ENCODE measurements around the gene SH3D21.
A peak's percentile ranks its signal among the peaks of the same experiment; 100 is the strongest.

SH3D21 gene

DNA sequence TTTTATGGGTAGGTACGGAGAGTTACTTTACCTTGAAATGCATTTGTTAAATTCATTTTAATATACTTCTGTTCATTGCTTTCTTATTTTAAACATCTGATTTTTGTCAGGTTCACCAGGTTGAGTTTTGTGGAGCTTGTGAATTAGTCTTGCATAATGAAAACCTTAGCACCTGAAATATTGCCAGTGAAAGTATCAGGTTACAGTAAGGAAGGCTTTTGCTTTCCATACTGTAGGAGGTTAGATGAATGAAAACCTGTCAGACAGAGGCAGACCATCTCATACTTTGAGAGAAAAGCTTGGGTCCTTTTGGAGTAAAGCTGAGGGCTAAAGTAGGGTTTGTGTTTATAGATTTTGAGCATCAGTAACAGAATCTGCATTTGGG is 47.2 kb upstream of the SH3D21 start:
- Histone ChIP-seq H3K9me2 (replicated peaks; ENCODE audit: control insufficient read depth, low read length) (no peaks in the 10 kb centered on the region), H3K36me3 (ENCODE audit: control insufficient read depth, low read length) (peaks cover 50% of the 10 kb centered on the region), H4K20me1 (ENCODE audit: control insufficient read depth, insufficient read depth, low read depth, low read length) (no peaks in the 10 kb centered on the region), H3K9me3 (ENCODE audit: control insufficient read depth, insufficient read depth, low read length) (no peaks in the 10 kb centered on the region), H3K4me2 (ENCODE audit: low read length) (peak overlapping the region; percentile 81), H3K4me1 (ENCODE audit: control insufficient read depth, low read length) (peaks cover 95% of the 10 kb centered on the region), H3K4me3 (ENCODE audit: low read length) (peak overlapping the region; percentile 67), H3K27me3 (ENCODE audit: control insufficient read depth, low read length) (no peaks in the 10 kb centered on the region), H3F3A (ENCODE audit: control insufficient read depth, insufficient read depth) (peaks cover 40% of the 10 kb centered on the region), H3K27ac (ENCODE audit: low read depth, low read length) (peak overlapping the region; percentile 97), H3K79me2 (ENCODE audit: control insufficient read depth, low read length) (peaks cover 90% of the 10 kb centered on the region)
- TF ChIP-seq, protein P1, sequence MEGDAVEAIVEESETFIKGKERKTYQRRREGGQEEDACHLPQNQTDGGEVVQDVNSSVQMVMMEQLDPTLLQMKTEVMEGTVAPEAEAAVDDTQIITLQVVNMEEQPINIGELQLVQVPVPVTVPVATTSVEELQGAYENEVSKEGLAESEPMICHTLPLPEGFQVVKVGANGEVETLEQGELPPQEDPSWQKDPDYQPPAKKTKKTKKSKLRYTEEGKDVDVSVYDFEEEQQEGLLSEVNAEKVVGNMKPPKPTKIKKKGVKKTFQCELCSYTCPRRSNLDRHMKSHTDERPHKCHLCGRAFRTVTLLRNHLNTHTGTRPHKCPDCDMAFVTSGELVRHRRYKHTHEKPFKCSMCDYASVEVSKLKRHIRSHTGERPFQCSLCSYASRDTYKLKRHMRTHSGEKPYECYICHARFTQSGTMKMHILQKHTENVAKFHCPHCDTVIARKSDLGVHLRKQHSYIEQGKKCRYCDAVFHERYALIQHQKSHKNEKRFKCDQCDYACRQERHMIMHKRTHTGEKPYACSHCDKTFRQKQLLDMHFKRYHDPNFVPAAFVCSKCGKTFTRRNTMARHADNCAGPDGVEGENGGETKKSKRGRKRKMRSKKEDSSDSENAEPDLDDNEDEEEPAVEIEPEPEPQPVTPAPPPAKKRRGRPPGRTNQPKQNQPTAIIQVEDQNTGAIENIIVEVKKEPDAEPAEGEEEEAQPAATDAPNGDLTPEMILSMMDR (IDR thresholded peaks at IDR 0.05; ENCODE audit: low read depth, low read length, poor library complexity, severe bottlenecking), result no peak
- no peak for TF ChIP-seq EZH2phosphoT487 (IDR thresholded peaks at IDR 0.05; ENCODE audit: borderline replicate concordance, low read length)

DNA sequence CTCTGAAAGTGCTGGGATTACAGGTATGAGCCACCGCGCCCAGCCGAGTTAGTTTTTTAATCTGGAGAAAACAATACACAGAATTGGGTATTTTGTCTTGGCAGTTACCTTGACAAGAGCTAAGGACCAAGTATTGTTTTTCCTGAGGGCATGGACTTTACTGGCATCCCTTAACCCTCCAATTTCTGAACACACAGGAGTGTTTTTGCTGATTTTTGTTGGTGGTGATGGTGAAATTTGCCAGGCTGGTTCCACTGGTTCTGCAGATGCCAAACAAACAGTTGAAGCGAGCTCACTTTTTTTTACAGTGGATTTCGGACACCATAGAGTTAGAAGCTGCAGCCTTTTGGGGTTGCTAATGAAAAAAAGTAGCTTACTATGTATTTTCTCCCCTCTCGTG is 37.2 kb upstream of the SH3D21 start:
- no peak for TF ChIP-seq EZH2phosphoT487 (IDR thresholded peaks at IDR 0.05; ENCODE audit: borderline replicate concordance, low read length)
- TF ChIP-seq, protein P1 (IDR thresholded peaks at IDR 0.05; ENCODE audit: low read depth, low read length, poor library complexity, severe bottlenecking), result no peak
- Histone ChIP-seq H3K79me2 (ENCODE audit: control insufficient read depth, low read length) (peaks cover 92% of the 10 kb centered on the region), H3K36me3 (ENCODE audit: control insufficient read depth, low read length) (peaks cover 77% of the 10 kb centered on the region), H3K27ac (ENCODE audit: low read depth, low read length) (no peak overlapping the region), H3K27me3 (ENCODE audit: control insufficient read depth, low read length) (no peaks in the 10 kb centered on the region), H3K9me2 (replicated peaks; ENCODE audit: control insufficient read depth, low read length) (no peaks in the 10 kb centered on the region), H3F3A (ENCODE audit: control insufficient read depth, insufficient read depth) (peaks cover 2% of the 10 kb centered on the region; the same call in 1 of the 2 replicates), H3K4me1 (ENCODE audit: control insufficient read depth, low read length) (peaks cover 24% of the 10 kb centered on the region), H3K4me3 (ENCODE audit: low read length) (no peak overlapping the region), H4K20me1 (ENCODE audit: control insufficient read depth, insufficient read depth, low read depth, low read length) (no peaks in the 10 kb centered on the region), H3K9me3 (ENCODE audit: control insufficient read depth, insufficient read depth, low read length) (no peaks in the 10 kb centered on the region), H3K4me2 (ENCODE audit: low read length) (no peak overlapping the region)

DNA sequence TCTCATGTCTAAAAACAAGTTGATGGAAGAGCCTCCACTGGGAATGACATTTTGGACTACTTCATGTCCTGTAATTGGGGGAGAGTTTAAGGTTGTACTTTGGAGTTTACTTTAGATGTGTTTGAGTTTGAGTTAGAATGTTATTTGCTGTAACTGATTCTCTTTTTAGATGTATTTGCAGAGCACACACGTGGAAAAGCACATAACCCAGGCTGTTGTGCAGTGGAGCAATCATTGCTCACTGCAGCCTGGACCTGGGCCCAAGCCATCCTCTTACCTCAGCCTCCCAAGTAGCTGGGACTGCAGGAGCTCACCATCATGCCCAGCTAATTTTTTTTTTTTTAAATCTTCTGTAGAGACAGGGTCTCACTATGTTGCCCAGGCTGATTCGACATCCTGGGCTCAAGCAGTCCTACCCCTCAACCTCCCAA is 36.7 kb upstream of the SH3D21 start:
- Histone ChIP-seq H3K79me2 (ENCODE audit: control insufficient read depth, low read length) (peaks cover 92% of the 10 kb centered on the region), H3K27me3 (ENCODE audit: control insufficient read depth, low read length) (no peaks in the 10 kb centered on the region), H3K4me1 (ENCODE audit: control insufficient read depth, low read length) (peaks cover 20% of the 10 kb centered on the region), H3K9me3 (ENCODE audit: control insufficient read depth, insufficient read depth, low read length) (no peaks in the 10 kb centered on the region), H3K9me2 (replicated peaks; ENCODE audit: control insufficient read depth, low read length) (no peaks in the 10 kb centered on the region), H3K27ac (ENCODE audit: low read depth, low read length) (no peak overlapping the region), H3K36me3 (ENCODE audit: control insufficient read depth, low read length) (peaks cover 77% of the 10 kb centered on the region), H3F3A (ENCODE audit: control insufficient read depth, insufficient read depth) (peaks cover 2% of the 10 kb centered on the region; the same call in 1 of the 2 replicates), H4K20me1 (ENCODE audit: control insufficient read depth, insufficient read depth, low read depth, low read length) (no peaks in the 10 kb centered on the region), H3K4me3 (ENCODE audit: low read length) (no peak overlapping the region), H3K4me2 (ENCODE audit: low read length) (no peak overlapping the region)
- no peak for TF ChIP-seq EZH2phosphoT487 (IDR thresholded peaks at IDR 0.05; ENCODE audit: borderline replicate concordance, low read length)
- TF ChIP-seq, protein P1 (IDR thresholded peaks at IDR 0.05; ENCODE audit: low read depth, low read length, poor library complexity, severe bottlenecking), result no peak

Data from DOHH2 (cell line).